ENCODE measurements around the gene VDR.

DNA sequence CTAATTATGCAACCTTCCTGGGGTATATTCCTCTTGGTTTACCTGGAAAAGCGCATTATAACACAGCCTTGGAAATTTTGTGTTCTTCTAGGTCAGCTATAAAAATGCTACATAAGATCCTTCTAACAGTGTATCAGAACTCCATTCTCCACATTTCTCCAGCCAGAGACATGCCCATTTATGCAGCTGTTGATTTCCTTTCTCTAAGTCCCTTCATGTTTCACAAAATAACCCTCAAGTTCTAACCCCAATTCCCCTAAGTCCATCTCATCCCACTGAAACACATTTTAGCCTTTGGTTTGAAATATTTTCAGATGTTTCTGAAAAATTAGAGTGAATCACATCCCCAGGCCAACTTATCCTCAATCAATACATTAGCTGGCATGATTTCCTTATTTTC lies 64.2 kb downstream of the VDR start:
- TF ChIP-seq JUND (IDR thresholded peaks at IDR 0.05) (no peak), ZNF274 (IDR thresholded peaks at IDR 0.05; ENCODE audit: low read depth, low read length) (no peak), EZH2 (IDR thresholded peaks at IDR 0.05) (no peak)

All from HCT116 (cell line).